Neural cell (in vitro differentiated cells): ENCODE results near the gene NRG3.

Experiments
- EP300 ChIP-seq: fragments of 450-650 bp; conservative IDR thresholded peaks from 2 replicates; pipeline ENCODE4 v1.6.1; 2014; ENCODE audit warnings: antibody characterized with exemption, mild to moderate bottlenecking, moderate library complexity; ENCODE audit not compliant: poor library complexity, severe bottlenecking
- EZH2 ChIP-seq: fragments of 200-600, 300-800 bp; shearing (Covaris generic), sonication (generic); IDR thresholded peaks from 2 replicates; pipeline ENCODE4 v1.6.1; 2014; ENCODE audit warnings: antibody characterized with exemption, low read length, borderline replicate concordance, mild to moderate bottlenecking; ENCODE audit not compliant: insufficient read depth, poor library complexity, severe bottlenecking
- POLR2AphosphoS5 ChIP-seq: IDR thresholded peaks from 2 replicates; pipeline ENCODE4 v1.6.1; 2012
- RAD21 ChIP-seq: fragments of 450-650 bp; conservative IDR thresholded peaks from 2 replicates; pipeline ENCODE4 v1.6.1; 2014; ENCODE audit warnings: antibody characterized with exemption, mild to moderate bottlenecking, moderate library complexity
- TAF1 ChIP-seq: IDR thresholded peaks from 2 replicates; pipeline ENCODE4 v1.6.1; 2012; ENCODE audit warnings: low read depth
- TF ChIP-seq, protein P1 (sequence below): fragments of 450-650 bp; IDR thresholded peaks from 2 replicates; pipeline ENCODE4 v1.5.1; 2014; ENCODE audit warnings: antibody characterized with exemption, mild to moderate bottlenecking, moderate library complexity; ENCODE audit not compliant: poor library complexity, severe bottlenecking
- TF ChIP-seq, protein P2 (sequence below): IDR thresholded peaks from 2 replicates; pipeline ENCODE4 v1.6.1; 2012; ENCODE audit warnings: borderline replicate concordance

- TF ChIP-seq POLR2AphosphoS5 (no peak), EZH2 (no peak), TAF1 (no peak), EP300 (no peak), RAD21 (no peak)
- TF ChIP-seq, protein P1, sequence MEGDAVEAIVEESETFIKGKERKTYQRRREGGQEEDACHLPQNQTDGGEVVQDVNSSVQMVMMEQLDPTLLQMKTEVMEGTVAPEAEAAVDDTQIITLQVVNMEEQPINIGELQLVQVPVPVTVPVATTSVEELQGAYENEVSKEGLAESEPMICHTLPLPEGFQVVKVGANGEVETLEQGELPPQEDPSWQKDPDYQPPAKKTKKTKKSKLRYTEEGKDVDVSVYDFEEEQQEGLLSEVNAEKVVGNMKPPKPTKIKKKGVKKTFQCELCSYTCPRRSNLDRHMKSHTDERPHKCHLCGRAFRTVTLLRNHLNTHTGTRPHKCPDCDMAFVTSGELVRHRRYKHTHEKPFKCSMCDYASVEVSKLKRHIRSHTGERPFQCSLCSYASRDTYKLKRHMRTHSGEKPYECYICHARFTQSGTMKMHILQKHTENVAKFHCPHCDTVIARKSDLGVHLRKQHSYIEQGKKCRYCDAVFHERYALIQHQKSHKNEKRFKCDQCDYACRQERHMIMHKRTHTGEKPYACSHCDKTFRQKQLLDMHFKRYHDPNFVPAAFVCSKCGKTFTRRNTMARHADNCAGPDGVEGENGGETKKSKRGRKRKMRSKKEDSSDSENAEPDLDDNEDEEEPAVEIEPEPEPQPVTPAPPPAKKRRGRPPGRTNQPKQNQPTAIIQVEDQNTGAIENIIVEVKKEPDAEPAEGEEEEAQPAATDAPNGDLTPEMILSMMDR: no peak
- TF ChIP-seq, protein P2, sequence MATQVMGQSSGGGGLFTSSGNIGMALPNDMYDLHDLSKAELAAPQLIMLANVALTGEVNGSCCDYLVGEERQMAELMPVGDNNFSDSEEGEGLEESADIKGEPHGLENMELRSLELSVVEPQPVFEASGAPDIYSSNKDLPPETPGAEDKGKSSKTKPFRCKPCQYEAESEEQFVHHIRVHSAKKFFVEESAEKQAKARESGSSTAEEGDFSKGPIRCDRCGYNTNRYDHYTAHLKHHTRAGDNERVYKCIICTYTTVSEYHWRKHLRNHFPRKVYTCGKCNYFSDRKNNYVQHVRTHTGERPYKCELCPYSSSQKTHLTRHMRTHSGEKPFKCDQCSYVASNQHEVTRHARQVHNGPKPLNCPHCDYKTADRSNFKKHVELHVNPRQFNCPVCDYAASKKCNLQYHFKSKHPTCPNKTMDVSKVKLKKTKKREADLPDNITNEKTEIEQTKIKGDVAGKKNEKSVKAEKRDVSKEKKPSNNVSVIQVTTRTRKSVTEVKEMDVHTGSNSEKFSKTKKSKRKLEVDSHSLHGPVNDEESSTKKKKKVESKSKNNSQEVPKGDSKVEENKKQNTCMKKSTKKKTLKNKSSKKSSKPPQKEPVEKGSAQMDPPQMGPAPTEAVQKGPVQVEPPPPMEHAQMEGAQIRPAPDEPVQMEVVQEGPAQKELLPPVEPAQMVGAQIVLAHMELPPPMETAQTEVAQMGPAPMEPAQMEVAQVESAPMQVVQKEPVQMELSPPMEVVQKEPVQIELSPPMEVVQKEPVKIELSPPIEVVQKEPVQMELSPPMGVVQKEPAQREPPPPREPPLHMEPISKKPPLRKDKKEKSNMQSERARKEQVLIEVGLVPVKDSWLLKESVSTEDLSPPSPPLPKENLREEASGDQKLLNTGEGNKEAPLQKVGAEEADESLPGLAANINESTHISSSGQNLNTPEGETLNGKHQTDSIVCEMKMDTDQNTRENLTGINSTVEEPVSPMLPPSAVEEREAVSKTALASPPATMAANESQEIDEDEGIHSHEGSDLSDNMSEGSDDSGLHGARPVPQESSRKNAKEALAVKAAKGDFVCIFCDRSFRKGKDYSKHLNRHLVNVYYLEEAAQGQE: no peak
Measured at GRCh38 chr10:82240408-82240807, 365.4 kb downstream of the NRG3 start.
